Epithelial cell of prostate (primary cell): ENCODE results near the gene CPA2.
"Not testable (repeated sequence)": the region's sequence is repeated elsewhere in the genome, so short reads cannot be mapped to it uniquely, and the experiment has no call there.

Experiments
- DNase-seq: peaks from one replicate; pipeline ENCODE4 v3.0.0-alpha.2; 2011; ENCODE audit warnings: low read depth, low spot score
- H3K27ac ChIP-seq: fragments of 450-650 bp; 2 replicates; pipeline ENCODE4 v1.5.1; 2017; ENCODE audit warnings: mild to moderate bottlenecking

The CPA2 gene

GRCh38 chr7:130303127-130303526 lies 36.5 kb downstream of the CPA2 start:
- H3K27ac ChIP-seq: no peak overlapping the region
- no peak for DNase-seq

- H3K27ac ChIP-seq: no peak overlapping the region
- DNase-seq: no peak
Observed at GRCh38 chr7:130303551-130303950, 36.9 kb downstream of the CPA2 start.

- no peak overlapping the region for H3K27ac ChIP-seq
Observed at GRCh38 chr7:130303982-130304381, 37.3 kb downstream of the CPA2 start.

GRCh38 chr7:130304878-130305277 lies 38.2 kb downstream of the CPA2 start:
- no peak for DNase-seq
- H3K27ac ChIP-seq: no peak overlapping the region

More at GRCh38 chr7:130303982-130304381, 37.3 kb downstream of the CPA2 start:
- no peak for DNase-seq

GRCh38 chr7:130305433-130306042 lies 38.9 kb downstream of the CPA2 start:
- no peak for DNase-seq
- H3K27ac ChIP-seq: no peak overlapping the region

- no peak for DNase-seq
- no peak overlapping the region for H3K27ac ChIP-seq
Observed at GRCh38 chr7:130309986-130310385, 43.3 kb downstream of the CPA2 start.

GRCh38 chr7:130314305-130314704 lies 47.6 kb downstream of the CPA2 start:
- H3K27ac ChIP-seq: no peak overlapping the region
- DNase-seq: no peak

- H3K27ac ChIP-seq: no peak overlapping the region
- DNase-seq: no peak
Observed at GRCh38 chr7:130319541-130319940, 52.9 kb downstream of the CPA2 start.

GRCh38 chr7:130321542-130322229 lies 55.0 kb downstream of the CPA2 start:
- H3K27ac ChIP-seq: not testable (repeated sequence)

GRCh38 chr7:130322615-130323014 lies 56.0 kb downstream of the CPA2 start:
- no peak overlapping the region for H3K27ac ChIP-seq
- peak; percentile 5 for DNase-seq

More at GRCh38 chr7:130321542-130322229, 55.0 kb downstream of the CPA2 start:
- not testable (repeated sequence) for DNase-seq

GRCh38 chr7:130324306-130324943 lies 57.8 kb downstream of the CPA2 start:
- no peak for DNase-seq
- no peak overlapping the region for H3K27ac ChIP-seq

- H3K27ac ChIP-seq: no peak overlapping the region
- DNase-seq: no peak
Observed at GRCh38 chr7:130329681-130330080, 63.0 kb downstream of the CPA2 start.

- no peak for DNase-seq
- H3K27ac ChIP-seq: no peak overlapping the region
Observed at GRCh38 chr7:130332259-130333053, 65.8 kb downstream of the CPA2 start.

GRCh38 chr7:130333832-130334231 lies 67.2 kb downstream of the CPA2 start:
- H3K27ac ChIP-seq: no peak overlapping the region
- no peak for DNase-seq

- no peak for DNase-seq
Observed at GRCh38 chr7:130334274-130334673, 67.6 kb downstream of the CPA2 start.

GRCh38 chr7:130337410-130337971 lies 70.8 kb downstream of the CPA2 start:
- no peak overlapping the region for H3K27ac ChIP-seq
- no peak for DNase-seq

More at GRCh38 chr7:130334274-130334673, 67.6 kb downstream of the CPA2 start:
- no peak overlapping the region for H3K27ac ChIP-seq

GRCh38 chr7:130338233-130338632 lies 71.6 kb downstream of the CPA2 start:
- no peak overlapping the region for H3K27ac ChIP-seq
- DNase-seq: no peak
